LNCaP clone FGC (cell line): ENCODE results near the gene GNB1.

Source experiments
- DNase-seq: peaks from one replicate; pipeline ENCODE4 v3.0.0-alpha.2; 2011; ENCODE audit warnings: low read depth
- H3K4me3 ChIP-seq: 2 replicates; pipeline ENCODE4 v1.5.1; 2011; ENCODE audit warnings: mild to moderate bottlenecking, low read depth, low read length, control low read depth
- CTCF ChIP-seq: IDR thresholded peaks from 2 replicates; pipeline ENCODE4 v1.5.1; 2012; ENCODE audit warnings: mild to moderate bottlenecking; ENCODE audit not compliant: control insufficient read depth, insufficient read depth; ENCODE audit errors: extremely low read depth

The GNB1 gene

GRCh38 chr1:1890506-1891348 lies at the start of gene GNB1:
GNB1 (minus strand) TSS chr1:1891087; CDS start chr1:1825453, 65,634 bp downstream.
- TF ChIP-seq CTCF: no peak

GRCh38 chr1:1940123-1940425 lies 49.2 kb upstream of the GNB1 start:
- TF ChIP-seq CTCF: no peak
- DNase-seq: no peak
- no peak overlapping the region for H3K4me3 ChIP-seq

More at GRCh38 chr1:1890506-1891348, at the start of gene GNB1:
- peak within 1 kb of the TSS; percentile 78 for H3K4me3 ChIP-seq
- DNase-seq: peak; percentile 37

- no peak for TF ChIP-seq CTCF
- no peak overlapping the region for H3K4me3 ChIP-seq
- DNase-seq: no peak
Observed at GRCh38 chr1:1939296-1940122, 48.6 kb upstream of the GNB1 start.

- H3K4me3 ChIP-seq: no peak overlapping the region
- DNase-seq: no peak
- TF ChIP-seq CTCF: no peak
Observed at GRCh38 chr1:1938613-1939295, 47.9 kb upstream of the GNB1 start.

GRCh38 chr1:1938276-1938573 lies 47.3 kb upstream of the GNB1 start:
- no peak overlapping the region for H3K4me3 ChIP-seq
- TF ChIP-seq CTCF: no peak
- no peak for DNase-seq

GRCh38 chr1:1937549-1938275 lies 46.8 kb upstream of the GNB1 start:
- TF ChIP-seq CTCF: no peak

More at GRCh38 chr1:1937549-1938275, 46.8 kb upstream of the GNB1 start:
- DNase-seq: no peak
- no peak overlapping the region for H3K4me3 ChIP-seq
